SK-N-MC (cell line): Measurements from ENCODE around the gene PEBP1.

ENCODE experiments used
- EZH2 ChIP-seq: fragments of 200-600 bp; sonication (generic); IDR thresholded peaks from one replicate; pipeline ENCODE4 v1.6.1; 2017; ENCODE audit warnings: antibody characterized with exemption
- FOXP2 ChIP-seq: optimal IDR thresholded peaks from 2 replicates; pipeline ENCODE3; 2011; ENCODE audit warnings: mild to moderate bottlenecking, moderate library complexity; ENCODE audit not compliant: insufficient read depth; ENCODE audit errors: extremely low read length, control extremely low read depth
- POLR2AphosphoS5 ChIP-seq: IDR thresholded peaks from 2 replicates; pipeline ENCODE4 v1.6.1; 2012; ENCODE audit warnings: mild to moderate bottlenecking, low read depth, low read length, borderline replicate concordance

DNA sequence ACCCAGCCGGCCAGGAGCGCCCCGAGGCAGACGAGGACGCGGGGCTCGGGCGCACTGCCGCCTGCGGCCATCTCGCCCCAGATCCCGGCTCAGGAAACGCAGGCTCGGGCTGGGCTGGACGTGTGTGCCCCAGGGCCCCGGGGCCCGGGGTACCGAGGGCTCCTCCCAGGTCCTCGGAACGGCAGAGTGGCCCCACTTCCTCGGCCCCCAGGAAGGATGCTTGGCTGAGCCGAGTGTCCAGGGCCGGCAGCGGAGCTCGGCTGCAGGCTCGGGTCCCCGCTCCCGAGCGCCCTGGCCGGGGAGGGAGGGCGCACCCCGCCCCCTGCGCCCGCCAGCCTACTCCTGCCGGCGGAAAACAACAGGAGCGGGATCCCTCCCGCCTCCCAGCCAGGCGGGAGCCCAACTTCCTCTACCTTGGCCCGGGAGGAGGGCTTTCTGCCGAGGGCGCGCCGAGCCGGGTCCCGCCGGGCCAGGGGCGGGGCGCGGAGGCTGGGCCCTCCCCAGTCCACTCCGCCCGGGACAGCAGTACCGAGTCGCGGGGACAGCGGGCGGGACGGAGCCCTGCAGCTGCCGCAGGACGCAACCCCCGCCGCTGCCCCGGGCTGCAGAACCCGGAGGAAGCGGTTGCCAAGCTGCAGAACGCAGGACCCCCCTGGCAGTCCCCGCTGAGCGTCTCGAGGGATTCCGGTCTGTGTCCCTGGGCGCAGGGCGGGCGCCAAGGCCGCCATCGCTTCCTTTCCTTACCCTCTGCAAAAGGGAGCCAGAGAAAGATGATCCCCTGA, 32.1 kb upstream of the PEBP1 start, which contains the start of gene VSIG10:
- TF ChIP-seq EZH2: no peak
- TF ChIP-seq POLR2AphosphoS5: no peak
- no peak for TF ChIP-seq FOXP2
